Stimulated activated CD8-positive, alpha-beta memory T cell treated with anti-CD3 and anti-CD28 coated beads, Interleukin-12 subunit alpha, Interleukin-12 subunit beta, amount 100 ng/mL, for 4 hours (primary cell): ENCODE results near the gene TOX4.
A peak's percentile ranks its signal among the peaks of the same experiment; 100 is the strongest.
"Not testable (repeated sequence)": the region's sequence is repeated elsewhere in the genome, so short reads cannot be mapped to it uniquely, and the experiment has no call there.

ENCODE experiments used
- DNase-seq: peaks from one replicate; pipeline ENCODE4 v3.0.0-alpha.2; 2020; ENCODE audit warnings: low read depth

The TOX4 gene

GRCh38 chr14:21476925-21477681, at the start of gene TOX4, which contains the start of gene RAB2B:
Gene TOX4 (plus strand): TSS chr14:21477195. CDS start chr14:21477279, 84 bp downstream.
Gene RAB2B (minus strand): TSS chr14:21476959. CDS start chr14:21476872, 87 bp downstream.
- peak; percentile 85 for DNase-seq

DNA sequence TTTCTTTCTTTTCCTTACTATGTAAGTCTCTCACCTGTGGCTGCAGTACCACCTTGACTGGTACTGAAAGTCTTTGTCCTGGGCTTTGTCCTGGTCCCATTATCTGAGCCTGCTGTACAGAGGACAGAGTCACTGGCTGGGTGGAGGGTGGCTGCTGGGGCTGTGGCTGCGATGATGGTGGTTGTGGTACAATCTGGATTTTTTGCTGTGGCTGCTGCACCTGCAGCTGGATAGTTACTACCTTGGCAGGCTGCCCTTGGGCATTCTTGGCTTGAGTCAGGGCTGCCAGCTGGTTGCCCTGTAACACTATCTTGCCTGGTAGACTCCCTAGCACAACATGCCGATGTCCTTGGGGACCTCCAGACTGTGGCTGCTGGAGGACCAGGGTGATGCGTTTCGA, 48.1 kb upstream of the TOX4 start:
- DNase-seq = no peak

DNA sequence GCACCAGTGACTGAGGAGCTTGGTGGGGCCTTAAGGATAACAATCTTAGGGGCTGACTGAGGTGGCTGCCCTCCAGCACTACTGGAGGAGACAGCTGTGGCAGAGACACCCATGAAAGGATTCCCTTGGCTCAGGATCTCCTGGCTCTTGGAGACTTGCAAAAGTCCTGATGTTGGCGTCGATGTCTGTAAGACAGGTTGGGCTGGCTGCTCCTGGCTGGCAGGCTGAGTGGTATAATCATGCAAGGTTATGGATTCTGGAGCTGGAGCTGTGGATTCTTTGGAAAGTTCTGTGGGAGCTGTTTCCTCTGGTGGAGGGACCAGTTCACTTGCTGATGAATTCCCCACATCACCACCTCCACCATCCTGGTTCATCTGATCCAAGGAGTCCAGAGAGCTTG, 45.9 kb upstream of the TOX4 start:
- DNase-seq = no peak

DNA sequence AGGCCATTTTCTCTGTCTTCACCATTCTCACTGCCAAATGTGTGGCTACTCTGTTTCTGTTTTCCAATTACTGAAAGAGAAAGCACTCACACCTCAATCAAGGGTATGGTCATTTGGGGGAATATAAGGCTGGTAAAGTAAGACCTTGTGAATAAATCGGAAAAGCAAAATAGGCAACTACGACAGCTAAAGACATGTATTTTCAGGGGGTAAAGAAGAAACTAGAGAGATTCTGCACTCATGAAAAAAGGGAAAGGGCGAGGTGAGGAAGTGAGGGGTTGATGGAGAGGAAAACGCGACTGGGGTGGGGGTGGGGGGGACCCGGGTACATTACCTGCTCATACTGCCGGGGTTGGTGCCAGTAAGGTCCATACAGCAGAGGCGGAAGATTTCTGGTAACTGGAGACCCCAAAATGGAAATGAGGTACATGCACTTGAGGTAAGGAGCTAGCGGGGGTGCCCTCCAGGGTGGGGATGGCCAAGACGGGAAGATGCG, 40.4 kb upstream of the TOX4 start:
- DNase-seq = no peak

DNA sequence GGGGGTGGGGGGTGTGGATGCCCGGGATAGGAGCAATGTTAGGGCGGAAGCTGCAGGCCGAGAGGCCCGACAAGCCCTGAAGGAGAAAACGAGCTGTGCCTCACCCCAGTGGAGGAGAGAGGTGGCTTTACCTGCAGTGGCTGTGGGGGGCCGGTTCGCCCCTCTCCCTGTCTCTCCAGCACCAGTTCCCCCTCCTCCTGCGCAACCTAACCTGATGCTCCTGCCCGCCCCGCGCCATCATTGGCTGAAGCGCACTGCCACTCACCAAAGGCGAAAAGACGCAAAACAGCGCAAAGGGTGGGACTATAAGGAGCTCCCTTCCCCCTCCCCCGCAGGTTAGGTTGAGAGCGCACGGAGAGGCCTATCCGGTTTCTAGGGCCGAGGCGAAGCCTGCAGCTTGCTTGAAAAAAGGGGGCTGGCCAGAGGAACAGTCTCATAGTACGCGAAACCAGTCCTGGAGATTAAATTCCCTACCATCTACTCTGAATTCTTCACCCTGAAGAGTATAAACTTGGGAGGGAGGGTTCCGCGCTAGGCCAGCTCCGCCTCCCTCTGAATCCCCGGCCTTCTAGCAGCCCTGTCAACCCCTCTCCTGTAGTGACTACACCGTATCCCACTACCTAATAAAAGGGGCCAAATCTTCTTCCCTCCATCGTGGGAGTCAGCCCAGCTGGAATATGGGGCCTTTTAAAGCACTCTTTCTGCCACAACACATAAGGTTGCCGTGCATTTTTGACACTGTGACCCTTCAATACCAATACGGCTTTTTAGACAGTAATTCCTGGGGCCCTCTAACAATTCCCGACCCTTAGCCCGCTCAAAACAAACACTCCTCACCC, 39.7 kb upstream of the TOX4 start:
- DNase-seq = peak; percentile 96

DNA sequence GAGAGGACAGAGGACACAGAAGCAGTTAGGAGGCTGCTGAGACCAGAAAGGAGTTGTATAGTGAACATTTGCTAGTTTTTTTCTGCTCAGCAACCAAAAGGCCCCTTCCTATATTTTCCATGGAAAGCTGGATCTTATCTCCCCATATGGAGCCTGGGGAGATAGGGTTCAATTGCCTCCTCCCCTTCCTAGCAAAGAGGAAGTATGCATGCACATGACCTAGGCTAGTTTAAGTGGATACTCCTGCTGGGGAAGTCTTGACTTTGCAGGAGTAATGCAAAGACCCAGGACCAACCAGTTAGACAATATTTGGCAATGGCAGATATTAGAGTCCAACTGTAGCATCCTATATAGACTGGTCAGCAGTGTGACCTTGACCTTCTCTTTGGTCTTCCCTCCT, 36.1 kb upstream of the TOX4 start:
- no peak for DNase-seq

DNA sequence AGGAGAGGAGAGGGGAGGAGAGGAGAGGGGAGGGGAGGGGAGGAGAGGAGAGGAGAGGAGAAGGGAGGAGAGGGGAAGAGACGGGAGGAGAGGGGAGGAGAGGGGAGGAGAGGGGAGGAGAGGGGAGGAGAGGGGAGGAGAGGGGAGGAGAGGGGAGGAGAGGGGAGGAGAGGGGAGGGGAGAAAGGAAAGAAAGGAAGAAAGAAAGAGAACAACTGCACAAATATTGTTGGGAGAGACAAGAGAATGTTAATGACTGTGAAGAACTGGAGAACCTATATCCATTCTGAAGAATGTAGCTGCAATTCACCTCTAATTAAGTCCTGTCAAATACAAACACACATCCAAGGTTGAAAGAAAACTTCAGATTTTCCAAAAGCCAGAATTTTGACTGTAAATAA, 34.3 kb upstream of the TOX4 start:
- not testable (repeated sequence) for DNase-seq

GRCh38 chr14:21449899-21450216, 27.1 kb upstream of the TOX4 start:
- no peak for DNase-seq

- DNase-seq = no peak
Measured at GRCh38 chr14:21454843-21455544, 22.0 kb upstream of the TOX4 start.

DNA sequence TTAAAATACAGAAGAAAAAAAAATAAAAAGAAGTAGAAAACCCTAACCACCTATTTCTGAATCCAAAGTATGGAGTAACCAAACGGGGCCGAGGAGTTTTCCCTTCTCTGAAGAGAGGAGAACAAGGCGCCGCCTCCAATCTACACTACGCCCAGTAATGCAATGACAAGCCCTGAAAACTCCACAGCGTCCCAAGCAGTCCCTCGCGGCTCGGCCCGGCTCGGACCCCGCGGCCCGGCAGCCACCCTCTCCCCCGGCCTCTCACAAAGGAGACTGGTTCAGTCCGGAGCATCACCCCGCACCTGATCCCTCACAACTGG, 21.4 kb upstream of the TOX4 start:
- DNase-seq = no peak

DNA sequence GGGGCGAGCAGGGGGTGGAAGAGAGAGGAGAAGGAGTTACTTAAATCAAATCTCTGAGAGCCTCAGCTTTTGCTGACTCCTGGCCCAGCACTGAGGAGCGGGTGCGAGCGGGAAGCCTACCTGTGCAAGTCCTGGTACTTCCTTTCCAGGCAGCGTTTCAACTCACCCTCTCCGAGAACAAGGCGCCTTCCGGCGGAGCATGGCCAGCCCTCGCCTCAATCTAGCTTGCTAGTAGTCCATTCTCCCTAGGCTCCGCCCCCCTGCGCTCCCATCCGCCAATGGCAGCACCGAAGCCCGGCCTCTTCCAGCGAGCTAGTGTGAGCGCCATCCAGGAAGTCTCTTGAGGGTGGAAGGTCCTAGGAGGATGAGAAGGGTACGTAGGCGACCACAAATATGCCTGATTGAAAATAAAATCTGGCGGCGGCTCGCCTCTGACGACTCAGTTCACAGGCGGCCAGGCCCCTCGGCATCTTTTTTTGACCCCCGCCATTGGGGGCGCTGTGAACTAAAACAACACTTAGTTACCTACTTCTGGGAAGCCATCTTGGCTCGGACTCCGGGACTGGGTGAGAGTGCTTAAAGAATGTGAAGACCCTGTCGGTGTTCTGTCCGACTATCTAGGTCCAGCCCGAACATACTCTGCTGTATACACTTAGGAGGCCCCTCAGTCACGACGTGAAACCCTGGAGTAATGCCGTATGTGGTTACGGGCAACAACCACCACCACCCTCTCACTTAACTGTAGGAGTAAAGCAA, 20.9 kb upstream of the TOX4 start, which contains the start of gene CHD8:
TSS of gene CHD8 (minus strand) at position 212 of the 756 bp plus-strand sequence. CDS start 24,480 bp downstream, outside the sequence.
- peak; percentile 98 for DNase-seq

- no peak for DNase-seq
Measured at GRCh38 chr14:21467616-21468015, 9.4 kb upstream of the TOX4 start.

DNA sequence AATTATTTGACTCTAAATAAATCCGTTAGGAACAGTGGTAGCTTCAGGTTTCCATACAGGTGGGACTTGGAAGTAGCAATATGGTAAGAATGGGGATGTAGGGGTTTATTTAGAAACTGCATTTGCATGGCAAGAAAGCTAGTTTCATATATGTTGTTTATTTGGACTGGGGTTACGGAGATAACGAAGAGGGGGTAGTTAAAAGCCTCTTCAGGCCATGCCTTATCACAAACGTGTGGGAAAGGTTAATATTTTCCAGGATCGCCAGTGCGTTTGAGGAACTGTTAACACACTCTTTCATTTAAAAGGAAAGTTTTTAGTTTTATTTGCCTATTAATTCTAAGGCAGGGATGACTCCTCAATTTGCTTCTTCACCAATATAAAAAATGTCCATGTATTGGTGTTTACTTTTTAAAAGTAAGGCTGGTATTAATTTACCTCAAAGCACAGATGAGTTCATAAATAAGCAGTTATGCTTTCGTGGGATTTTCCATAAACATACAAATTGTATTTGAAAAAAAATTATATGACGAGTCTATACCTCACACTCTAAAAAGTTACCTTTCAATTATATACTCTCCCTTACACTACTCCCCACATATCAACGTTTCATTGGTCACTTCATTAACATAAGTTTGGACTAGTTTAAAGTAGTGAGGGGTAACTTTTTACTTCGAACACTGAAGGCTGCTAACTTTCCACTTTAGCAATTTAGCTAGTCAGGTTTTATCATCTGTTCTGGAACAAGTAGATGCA, 1.1 kb upstream of the TOX4 start:
- DNase-seq = no peak

DNA sequence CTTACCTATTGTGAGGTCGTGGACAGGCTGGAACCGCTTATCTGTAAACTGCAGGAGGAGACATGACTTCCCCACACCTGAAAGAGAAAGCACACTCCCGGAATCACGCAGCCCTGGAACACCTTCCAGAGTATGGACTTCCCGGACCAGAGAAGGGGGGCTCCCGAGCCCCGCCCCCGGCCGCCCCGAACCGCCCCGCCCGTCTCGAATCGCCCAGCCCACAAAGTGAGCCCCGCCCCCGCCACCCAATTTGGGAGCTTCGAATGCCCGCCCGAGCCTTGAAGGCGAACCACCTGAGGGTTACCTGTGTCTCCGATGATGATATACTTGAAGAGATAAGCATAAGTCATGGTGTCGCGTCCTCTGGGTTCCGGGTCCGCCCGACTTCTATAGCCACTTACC, 471 bp upstream of the TOX4 start:
- peak; percentile 76 for DNase-seq

- no peak for DNase-seq
Measured at GRCh38 chr14:21486640-21487087, 9.7 kb downstream of the TOX4 start.

DNA sequence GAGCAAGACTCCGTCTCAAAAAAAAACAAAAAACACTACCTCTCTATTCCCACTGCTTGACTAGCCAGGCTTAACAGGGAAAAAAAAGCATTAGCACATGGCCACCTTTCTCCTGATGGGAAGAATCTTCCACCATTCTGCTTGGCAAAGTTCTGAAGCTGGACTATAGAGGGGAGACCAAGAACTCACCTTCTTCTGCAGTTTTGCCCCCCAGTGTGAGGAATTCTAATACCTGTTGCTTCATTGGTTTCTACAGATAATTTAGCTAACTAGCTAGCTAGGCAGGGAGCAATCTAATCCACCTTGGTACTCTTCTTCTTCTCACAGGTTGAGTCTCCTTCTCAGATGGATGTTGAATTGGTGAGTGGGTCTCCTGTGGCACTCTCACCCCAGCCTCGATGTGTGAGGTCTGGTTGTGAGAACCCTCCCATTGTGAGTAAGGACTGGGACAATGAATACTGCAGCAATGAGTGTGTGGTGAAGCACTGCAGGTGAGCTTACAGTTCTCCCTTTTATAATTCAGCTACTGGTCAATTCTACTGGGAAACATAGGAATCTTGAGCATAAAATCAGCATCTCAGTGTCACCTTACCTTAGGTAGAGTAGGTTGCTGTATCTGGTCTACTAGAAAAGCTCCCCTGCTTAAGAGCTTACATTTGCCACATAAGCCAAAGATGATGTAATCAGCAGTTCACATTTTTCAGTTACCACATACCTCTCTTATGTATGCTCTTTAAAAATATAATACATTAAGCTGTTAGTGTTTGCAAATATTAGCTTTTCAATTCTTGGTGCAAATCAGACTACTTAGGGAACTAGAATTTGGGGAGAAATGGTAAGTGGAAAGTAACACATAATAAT, 18.1 kb downstream of the TOX4 start:
- no peak for DNase-seq

DNA sequence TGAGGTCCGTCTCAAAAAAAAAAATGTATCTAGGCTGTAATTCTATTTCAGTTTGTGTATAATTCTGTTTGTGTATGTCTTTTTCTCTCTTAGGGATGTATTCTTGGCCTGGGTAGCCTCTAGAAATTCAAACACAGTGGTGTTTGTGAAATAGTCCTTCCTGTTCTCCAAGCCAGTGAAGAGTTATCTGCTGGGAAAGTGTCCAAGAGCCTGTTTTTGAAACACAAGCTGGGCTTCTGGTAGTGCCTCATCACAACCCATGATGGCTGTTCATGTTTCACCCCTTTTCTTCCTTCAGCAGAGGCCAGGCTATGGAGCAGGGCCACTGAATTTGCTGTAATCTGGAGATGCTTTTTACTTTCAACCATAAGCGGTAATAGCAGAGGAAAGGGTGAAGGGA, 19.5 kb downstream of the TOX4 start:
- no peak for DNase-seq

DNA sequence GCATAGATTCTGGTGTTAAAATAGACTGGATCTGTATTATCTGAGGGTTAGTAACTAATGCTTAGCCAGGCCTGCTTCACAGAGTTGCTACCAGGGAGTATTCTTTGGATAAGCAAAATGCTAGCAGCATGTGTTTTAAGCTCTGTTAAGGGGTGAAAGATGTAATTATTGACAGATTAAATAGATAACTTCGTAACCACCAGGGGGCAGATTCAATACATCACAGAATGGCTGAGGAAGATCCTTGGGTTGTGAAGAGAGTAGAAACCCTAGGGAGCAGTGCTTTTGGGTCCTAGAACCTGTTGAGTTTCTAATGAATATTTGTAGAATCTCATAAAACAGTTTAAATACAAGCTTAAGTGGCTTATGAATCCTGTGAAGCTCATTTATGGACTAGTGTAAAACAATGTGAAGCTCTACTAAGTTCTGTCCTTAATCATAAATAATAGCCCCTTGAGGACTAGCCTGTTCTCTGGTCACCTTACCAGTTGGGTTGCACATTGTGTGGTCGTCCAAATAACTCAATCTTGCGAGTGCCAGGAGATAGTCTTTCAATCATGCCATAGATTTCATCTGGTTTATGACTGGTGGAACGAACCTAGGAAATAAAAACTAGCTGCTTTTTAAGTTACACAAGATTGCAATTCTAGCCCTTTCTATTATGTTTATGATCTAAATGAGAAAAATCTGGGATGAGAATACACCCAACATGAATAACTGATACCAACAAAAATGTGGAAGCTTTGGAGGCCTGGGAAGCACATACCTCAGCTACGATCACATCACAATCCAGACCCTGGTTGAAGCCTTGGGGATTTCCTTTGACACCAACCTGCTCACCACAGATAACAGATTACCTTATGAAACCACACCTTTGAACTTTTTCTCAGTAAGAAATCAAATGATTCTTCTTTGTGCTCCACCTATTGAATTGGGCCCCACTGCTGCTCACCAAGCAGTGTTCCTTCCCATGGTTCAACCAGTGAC, 21.8 kb downstream of the TOX4 start:
- DNase-seq = no peak

DNA sequence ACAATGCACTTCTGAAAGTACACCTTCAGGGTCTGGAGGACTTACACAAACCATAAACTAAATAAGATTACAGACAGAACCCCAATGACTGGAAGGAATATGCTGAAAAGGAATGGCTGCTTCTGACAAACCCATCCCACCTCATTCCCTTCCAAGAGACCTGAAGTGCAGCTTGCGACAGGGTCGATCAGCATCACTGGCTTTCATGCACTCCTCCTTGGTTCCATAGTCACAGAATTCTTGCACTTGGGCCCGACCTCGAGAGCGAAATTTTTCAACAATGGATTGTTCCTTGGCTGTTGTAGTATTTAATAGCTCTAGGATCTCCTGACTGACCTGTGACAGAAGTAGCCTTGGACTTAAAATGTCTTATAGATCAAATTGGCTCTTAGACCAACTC, 24.6 kb downstream of the TOX4 start:
- no peak for DNase-seq
